GM12865 (cell line): ENCODE results near the gene PANX2.

Experiments used
- DNase-seq: peaks from one replicate; pipeline ENCODE4 v3.0.0; 2010; ENCODE audit warnings: low read depth
- H3K4me3 ChIP-seq: 2 replicates; pipeline ENCODE4 v1.5.1; 2011; ENCODE audit warnings: mild to moderate bottlenecking, low read depth, low read length, control low read depth
- CTCF ChIP-seq: IDR thresholded peaks from 2 replicates; pipeline ENCODE4 v1.5.1; 2011; ENCODE audit warnings: low read length, control low read depth, low read depth, inconsistent platforms; ENCODE audit not compliant: insufficient read depth; ENCODE audit errors: missing control alignments

The PANX2 gene

GRCh38 chr22:50194037-50194805 lies 23.7 kb downstream of the PANX2 start:
- DNase-seq: no peak
- TF ChIP-seq CTCF: no peak
- H3K4me3 ChIP-seq: no peak overlapping the region

GRCh38 chr22:50196256-50196655 lies 25.7 kb downstream of the PANX2 start:
- no peak for TF ChIP-seq CTCF

GRCh38 chr22:50197000-50197800 lies 26.7 kb downstream of the PANX2 start:
- no peak overlapping the region for H3K4me3 ChIP-seq
- DNase-seq: no peak
- no peak for TF ChIP-seq CTCF

More at GRCh38 chr22:50196256-50196655, 25.7 kb downstream of the PANX2 start:
- no peak overlapping the region for H3K4me3 ChIP-seq
- no peak for DNase-seq

- no peak for TF ChIP-seq CTCF
- no peak for DNase-seq
- no peak overlapping the region for H3K4me3 ChIP-seq
Measured at GRCh38 chr22:50197856-50198623, 27.5 kb downstream of the PANX2 start.

- TF ChIP-seq CTCF: no peak
- H3K4me3 ChIP-seq: no peak overlapping the region
- no peak for DNase-seq
Measured at GRCh38 chr22:50198624-50199017, 28.1 kb downstream of the PANX2 start.

GRCh38 chr22:50199251-50199721 lies 28.8 kb downstream of the PANX2 start:
- no peak for DNase-seq
- no peak for TF ChIP-seq CTCF
- no peak overlapping the region for H3K4me3 ChIP-seq
